HL-60 (cell line): ENCODE results near the gene FH.

Source experiments
- POLR2AphosphoS5 ChIP-seq: IDR thresholded peaks from 2 replicates; pipeline ENCODE4 v1.6.1; 2012; ENCODE audit warnings: low read depth
- SPI1 ChIP-seq: IDR thresholded peaks from 2 replicates; pipeline ENCODE4 v1.6.1; 2012; ENCODE audit warnings: low read depth, mild to moderate bottlenecking, borderline replicate concordance
- TF ChIP-seq, protein P1 (sequence below): IDR thresholded peaks from 2 replicates; pipeline ENCODE4 v1.6.1; 2012; ENCODE audit warnings: low read depth; ENCODE audit not compliant: insufficient replicate concordance
- TF ChIP-seq, protein P2 (sequence below): IDR thresholded peaks from one replicate; pipeline ENCODE4 v1.5.1; 2011; ENCODE audit warnings: low read length, control low read depth, inconsistent platforms; ENCODE audit not compliant: insufficient read depth

DNA sequence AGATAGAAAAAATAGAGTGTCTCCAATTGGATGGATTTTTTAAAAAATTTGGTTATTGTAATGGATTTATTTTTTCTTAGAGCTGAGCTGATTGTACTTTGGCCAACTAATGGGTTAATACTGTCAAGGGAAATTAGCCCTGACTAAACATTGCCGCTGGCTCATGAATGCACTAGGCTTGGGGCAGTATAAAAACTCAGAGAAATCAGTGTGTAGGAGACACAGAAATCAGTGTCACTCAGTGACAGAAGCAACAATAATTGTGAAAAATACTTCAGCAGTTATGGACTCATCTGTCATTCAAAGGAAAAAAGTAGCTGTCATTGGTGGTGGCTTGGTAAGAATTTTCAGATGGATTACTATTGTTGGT, 12.6 kb upstream of the FH start, which contains the start of gene KMO:
- TF ChIP-seq, protein P1, sequence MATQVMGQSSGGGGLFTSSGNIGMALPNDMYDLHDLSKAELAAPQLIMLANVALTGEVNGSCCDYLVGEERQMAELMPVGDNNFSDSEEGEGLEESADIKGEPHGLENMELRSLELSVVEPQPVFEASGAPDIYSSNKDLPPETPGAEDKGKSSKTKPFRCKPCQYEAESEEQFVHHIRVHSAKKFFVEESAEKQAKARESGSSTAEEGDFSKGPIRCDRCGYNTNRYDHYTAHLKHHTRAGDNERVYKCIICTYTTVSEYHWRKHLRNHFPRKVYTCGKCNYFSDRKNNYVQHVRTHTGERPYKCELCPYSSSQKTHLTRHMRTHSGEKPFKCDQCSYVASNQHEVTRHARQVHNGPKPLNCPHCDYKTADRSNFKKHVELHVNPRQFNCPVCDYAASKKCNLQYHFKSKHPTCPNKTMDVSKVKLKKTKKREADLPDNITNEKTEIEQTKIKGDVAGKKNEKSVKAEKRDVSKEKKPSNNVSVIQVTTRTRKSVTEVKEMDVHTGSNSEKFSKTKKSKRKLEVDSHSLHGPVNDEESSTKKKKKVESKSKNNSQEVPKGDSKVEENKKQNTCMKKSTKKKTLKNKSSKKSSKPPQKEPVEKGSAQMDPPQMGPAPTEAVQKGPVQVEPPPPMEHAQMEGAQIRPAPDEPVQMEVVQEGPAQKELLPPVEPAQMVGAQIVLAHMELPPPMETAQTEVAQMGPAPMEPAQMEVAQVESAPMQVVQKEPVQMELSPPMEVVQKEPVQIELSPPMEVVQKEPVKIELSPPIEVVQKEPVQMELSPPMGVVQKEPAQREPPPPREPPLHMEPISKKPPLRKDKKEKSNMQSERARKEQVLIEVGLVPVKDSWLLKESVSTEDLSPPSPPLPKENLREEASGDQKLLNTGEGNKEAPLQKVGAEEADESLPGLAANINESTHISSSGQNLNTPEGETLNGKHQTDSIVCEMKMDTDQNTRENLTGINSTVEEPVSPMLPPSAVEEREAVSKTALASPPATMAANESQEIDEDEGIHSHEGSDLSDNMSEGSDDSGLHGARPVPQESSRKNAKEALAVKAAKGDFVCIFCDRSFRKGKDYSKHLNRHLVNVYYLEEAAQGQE = no peak
- TF ChIP-seq, protein P2, sequence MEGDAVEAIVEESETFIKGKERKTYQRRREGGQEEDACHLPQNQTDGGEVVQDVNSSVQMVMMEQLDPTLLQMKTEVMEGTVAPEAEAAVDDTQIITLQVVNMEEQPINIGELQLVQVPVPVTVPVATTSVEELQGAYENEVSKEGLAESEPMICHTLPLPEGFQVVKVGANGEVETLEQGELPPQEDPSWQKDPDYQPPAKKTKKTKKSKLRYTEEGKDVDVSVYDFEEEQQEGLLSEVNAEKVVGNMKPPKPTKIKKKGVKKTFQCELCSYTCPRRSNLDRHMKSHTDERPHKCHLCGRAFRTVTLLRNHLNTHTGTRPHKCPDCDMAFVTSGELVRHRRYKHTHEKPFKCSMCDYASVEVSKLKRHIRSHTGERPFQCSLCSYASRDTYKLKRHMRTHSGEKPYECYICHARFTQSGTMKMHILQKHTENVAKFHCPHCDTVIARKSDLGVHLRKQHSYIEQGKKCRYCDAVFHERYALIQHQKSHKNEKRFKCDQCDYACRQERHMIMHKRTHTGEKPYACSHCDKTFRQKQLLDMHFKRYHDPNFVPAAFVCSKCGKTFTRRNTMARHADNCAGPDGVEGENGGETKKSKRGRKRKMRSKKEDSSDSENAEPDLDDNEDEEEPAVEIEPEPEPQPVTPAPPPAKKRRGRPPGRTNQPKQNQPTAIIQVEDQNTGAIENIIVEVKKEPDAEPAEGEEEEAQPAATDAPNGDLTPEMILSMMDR = no peak
- no peak for TF ChIP-seq POLR2AphosphoS5
- no peak for TF ChIP-seq SPI1
